ENCODE measurements around the gene NECAB2. TPM values are rescaled to one million over a fixed set of nuclear protein-coding genes. Genes with fewer than 3 reads are reported as not detected.

NECAB2 gene
- total RNA-seq, 3 donors from 2014 or later = 1.5 TPM; not detected in 2

DNA sequence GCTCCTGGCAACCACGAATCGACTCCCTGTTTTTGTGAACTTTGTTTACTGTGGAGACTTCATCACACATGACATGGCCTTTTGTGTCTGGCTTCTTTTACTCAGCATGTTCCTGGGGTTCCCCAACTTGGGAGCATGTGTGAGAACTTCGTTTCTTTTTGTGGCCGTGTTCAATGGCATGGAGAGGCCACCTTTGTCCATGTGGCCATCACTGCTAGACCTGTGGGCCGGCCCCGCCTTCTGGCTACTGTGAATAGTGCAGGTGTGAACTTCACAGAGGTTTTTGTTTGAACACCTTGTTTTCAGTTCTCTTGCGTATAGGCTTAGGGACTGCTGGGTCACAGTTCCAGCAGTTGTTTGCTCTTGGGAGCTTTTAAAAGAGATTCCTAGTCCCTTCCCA, 80.2 kb downstream of the NECAB2 start:
- no peak for DNase-seq (ENCODE audit: low spot score in 2 of 2)
- no peaks in the 10 kb centered on the region for H3K27me3 ChIP-seq
- H3K27ac ChIP-seq = no peak overlapping the region
- peaks cover 5% of the 10 kb centered on the region for H3K36me3 ChIP-seq
- no peaks in the 10 kb centered on the region for H3K9me3 ChIP-seq
- no peak for TF ChIP-seq POLR2AphosphoS5 (IDR thresholded peaks at IDR 0.05)
- TF ChIP-seq CTCF (IDR thresholded peaks at IDR 0.05) = no peak
- no peak for TF ChIP-seq POLR2A (IDR thresholded peaks at IDR 0.05)
- intact Hi-C loops (cut with DNase I; ENCODE audit: low total_unique reads) = loop anchor here (5.0 to 10.0 kb wide), 2 partner anchors 223 to 249 kb away; no protein-coding TSS in a partner anchor
- no peak overlapping the region for H3K4me3 ChIP-seq
- no peaks in the 10 kb centered on the region for H3K4me1 ChIP-seq

GRCh38 chr16:84048871-84049270, 80.8 kb downstream of the NECAB2 start:
- no peak for DNase-seq (ENCODE audit: low spot score in 2 of 2)
- Histone ChIP-seq H3K27me3 (no peaks in the 10 kb centered on the region), H3K4me3 (no peak overlapping the region), H3K36me3 (peaks cover 5% of the 10 kb centered on the region), H3K9me3 (no peaks in the 10 kb centered on the region), H3K4me1 (no peaks in the 10 kb centered on the region), H3K27ac (no peak overlapping the region)
- intact Hi-C loops (cut with DNase I; ENCODE audit: low total_unique reads) = loop anchor here (5.0 to 10.0 kb wide), 2 partner anchors 224 to 248 kb away; no protein-coding TSS in a partner anchor
- TF ChIP-seq POLR2AphosphoS5 (IDR thresholded peaks at IDR 0.05) (no peak), POLR2A (IDR thresholded peaks at IDR 0.05) (no peak), CTCF (IDR thresholded peaks at IDR 0.05) (no peak)

DNA sequence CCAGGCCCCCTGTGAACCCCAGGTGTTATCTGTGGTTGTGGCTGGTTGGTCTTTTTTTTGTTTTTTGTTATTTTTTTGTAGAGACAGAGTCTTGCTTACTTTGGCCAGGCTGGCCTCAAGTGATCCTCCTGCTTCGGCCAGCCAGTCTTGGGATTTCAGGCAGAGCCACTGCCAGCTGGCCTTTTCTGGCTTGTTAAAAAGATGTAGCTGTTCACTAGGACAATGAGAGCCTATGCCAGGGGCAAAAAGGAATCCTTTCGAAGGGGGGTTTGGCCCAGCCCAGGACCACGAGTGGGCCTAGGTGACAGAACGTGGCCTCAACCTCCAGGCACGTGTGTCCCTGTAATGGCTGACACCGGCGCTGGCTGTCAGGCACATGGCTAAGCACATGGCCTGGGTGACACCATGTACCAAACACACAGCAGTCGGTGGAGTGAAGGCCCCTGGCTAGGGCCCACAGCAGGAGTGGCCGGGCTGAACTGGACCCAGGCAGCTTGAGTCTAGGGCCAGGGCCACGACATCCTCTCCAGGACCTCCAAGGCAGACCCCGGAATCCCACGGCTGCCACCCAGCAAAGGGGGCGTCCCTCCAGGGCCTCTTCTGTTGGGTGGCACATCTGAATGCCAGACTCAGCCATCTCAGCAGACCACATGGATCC, 81.5 kb downstream of the NECAB2 start:
- H3K4me3 ChIP-seq = no peak overlapping the region
- no peak for DNase-seq (ENCODE audit: low spot score in 2 of 2)
- peaks cover 5% of the 10 kb centered on the region for H3K36me3 ChIP-seq
- intact Hi-C loops (cut with DNase I; ENCODE audit: low total_unique reads) = loop anchor here (5.0 to 10.0 kb wide), 2 partner anchors 225 to 248 kb away; no protein-coding TSS in a partner anchor
- H3K27me3 ChIP-seq = no peaks in the 10 kb centered on the region
- no peaks in the 10 kb centered on the region for H3K9me3 ChIP-seq
- TF ChIP-seq CTCF (IDR thresholded peaks at IDR 0.05) (no peak), POLR2AphosphoS5 (IDR thresholded peaks at IDR 0.05) (no peak), POLR2A (IDR thresholded peaks at IDR 0.05) (no peak)
- no peak overlapping the region for H3K27ac ChIP-seq
- no peaks in the 10 kb centered on the region for H3K4me1 ChIP-seq

DNA sequence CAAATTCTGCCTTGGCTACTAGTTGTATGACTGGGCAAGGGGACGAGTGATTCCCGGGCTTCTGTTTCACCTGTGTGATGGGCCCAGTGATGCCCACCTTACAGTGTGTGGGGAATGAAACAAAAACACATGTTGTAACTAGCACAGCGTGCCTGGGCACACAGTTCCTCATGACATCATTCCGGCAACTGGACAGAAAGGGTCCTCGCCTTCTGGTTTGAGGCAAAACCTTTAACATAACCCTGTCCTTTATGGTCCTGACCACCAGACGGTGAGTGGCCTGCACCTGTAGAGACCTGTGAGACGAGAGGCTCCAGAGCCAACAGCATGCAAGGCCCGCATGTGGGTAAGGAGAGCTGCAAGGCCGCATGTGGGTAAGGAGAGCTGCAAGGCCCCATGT, 82.3 kb downstream of the NECAB2 start:
- Histone ChIP-seq H3K36me3 (peaks cover 5% of the 10 kb centered on the region), H3K27ac (no peak overlapping the region)
- DNase-seq (ENCODE audit: low spot score in 2 of 2) = no peak

More for the DNA sequence above, 82.3 kb downstream of the NECAB2 start:
- H3K27me3 ChIP-seq = no peaks in the 10 kb centered on the region
- H3K9me3 ChIP-seq = no peaks in the 10 kb centered on the region
- no peaks in the 10 kb centered on the region for H3K4me1 ChIP-seq
- TF ChIP-seq CTCF (IDR thresholded peaks at IDR 0.05) (no peak), POLR2A (IDR thresholded peaks at IDR 0.05) (no peak), POLR2AphosphoS5 (IDR thresholded peaks at IDR 0.05) (no peak)
- intact Hi-C loops (cut with DNase I; ENCODE audit: low total_unique reads) = no loop called here
- no peak overlapping the region for H3K4me3 ChIP-seq
